Measurements from ENCODE around the gene IL32. TPM values are rescaled to one million over a fixed set of nuclear protein-coding genes. Genes with fewer than 3 reads are reported as not detected.

IL32 gene
- polyA plus RNA-seq, 2 of the 4 experiments (the other 2 are of a cell fraction), result 8.9 to 20.2 TPM

DNA sequence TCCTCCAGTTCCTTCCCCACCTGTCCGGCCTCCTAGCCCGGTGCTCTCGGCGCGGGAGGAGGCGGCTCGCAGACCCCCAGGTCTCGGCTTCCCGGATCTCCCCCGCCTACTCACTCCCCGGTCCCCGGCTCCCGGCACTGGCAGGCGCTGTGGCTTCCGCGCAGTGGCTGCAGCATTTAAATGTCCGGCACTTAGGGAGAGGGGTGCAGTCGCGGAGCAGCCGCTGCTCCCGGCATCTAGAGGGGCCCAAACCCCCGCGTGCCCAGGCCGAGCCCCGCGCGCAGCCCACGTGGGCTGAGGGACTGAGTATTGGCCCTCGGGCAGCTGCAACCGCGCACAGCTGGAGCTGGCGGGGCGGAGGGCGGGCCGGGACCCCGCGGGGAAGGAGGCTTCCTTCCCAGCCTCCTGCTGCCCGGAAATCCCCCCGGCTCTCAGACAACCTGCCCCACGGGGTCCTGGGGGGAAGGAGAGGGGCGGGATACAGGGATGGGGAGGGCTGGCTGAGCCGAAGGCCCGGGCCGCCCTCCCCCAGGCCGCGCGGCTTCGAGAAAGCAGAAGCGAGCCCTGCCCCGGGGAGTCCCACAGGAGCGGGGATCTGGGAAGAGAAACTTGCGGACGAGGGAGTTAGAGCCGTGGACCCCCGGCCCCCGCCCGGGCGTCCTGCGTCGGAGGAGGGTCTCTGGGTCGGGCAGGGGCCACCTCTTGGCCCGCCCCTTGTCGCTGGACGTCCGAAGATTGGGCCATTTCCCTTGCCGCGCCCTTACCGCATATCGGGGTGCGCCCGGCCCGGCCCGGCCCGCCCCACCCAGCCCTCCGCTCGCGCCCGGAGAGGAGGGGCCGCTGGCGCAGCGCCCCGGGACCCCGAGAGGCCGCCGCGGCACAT is 19.4 kb upstream of the IL32 start, which contains the start of gene MMP25:
MMP25 (plus strand) TSS at position 804 of the 883 bp plus-strand sequence. CDS start 357 bp downstream, outside the sequence.
- H3K4me1 ChIP-seq, result peaks cover 3% of the 10 kb centered on the region; the same call in 1 of the 3 replicates
- TF ChIP-seq CHD4 (IDR thresholded peaks at IDR 0.05; ENCODE audit: borderline replicate concordance), result no peak
- no peak for TF ChIP-seq EP300 (IDR thresholded peaks at IDR 0.05)
- TF ChIP-seq RNF2 (IDR thresholded peaks at IDR 0.05; ENCODE audit: borderline replicate concordance, low read depth), result peak; percentile 65; the same call in 1 of the 2 replicates
- TF ChIP-seq, protein P1, sequence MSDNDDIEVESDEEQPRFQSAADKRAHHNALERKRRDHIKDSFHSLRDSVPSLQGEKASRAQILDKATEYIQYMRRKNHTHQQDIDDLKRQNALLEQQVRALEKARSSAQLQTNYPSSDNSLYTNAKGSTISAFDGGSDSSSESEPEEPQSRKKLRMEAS (IDR thresholded peaks at IDR 0.05), result peak; percentile 75
- 0 out of 2 replicates have a peak, but pooled peaks have one; percentile 5 for TF ChIP-seq POLR2A (IDR thresholded peaks at IDR 0.05; ENCODE audit: low read length)
- TF ChIP-seq, protein P2, sequence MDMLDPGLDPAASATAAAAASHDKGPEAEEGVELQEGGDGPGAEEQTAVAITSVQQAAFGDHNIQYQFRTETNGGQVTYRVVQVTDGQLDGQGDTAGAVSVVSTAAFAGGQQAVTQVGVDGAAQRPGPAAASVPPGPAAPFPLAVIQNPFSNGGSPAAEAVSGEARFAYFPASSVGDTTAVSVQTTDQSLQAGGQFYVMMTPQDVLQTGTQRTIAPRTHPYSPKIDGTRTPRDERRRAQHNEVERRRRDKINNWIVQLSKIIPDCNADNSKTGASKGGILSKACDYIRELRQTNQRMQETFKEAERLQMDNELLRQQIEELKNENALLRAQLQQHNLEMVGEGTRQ (IDR thresholded peaks at IDR 0.05), result 0 out of 2 replicates have a peak, but pooled peaks have one; percentile 9
- ChIA-PET CTCF (interaction anchor here (2.3 to 11.8 kb wide), 2 partner anchors 12 to 16 kb away, joined by 10 to 178 read pairs; no protein-coding TSS in a partner anchor), POLR2A (interaction anchor here (0.7 to 1.4 kb wide), 2 partner anchors 21 to 24 kb away, joined by 3 to 6 read pairs; no protein-coding TSS in a partner anchor)
- H3K4me3 ChIP-seq, result peak within 1 kb of the TSS; percentile 75
- DNase-seq (ENCODE audit: low read depth in 1 of 2, low spot score in 1 of 2) (no peak), FAIRE-seq (no peak), ATAC-seq (peak; percentile 57 to 75)
- peak within 1 kb of the TSS; percentile 75 to 84 for H3K27ac ChIP-seq
- H3K9me3 ChIP-seq, result no peaks in the 10 kb centered on the region
- 1% methylated on average over 15 of the region's 86 CpGs for WGBS (ENCODE audit: missing lambda C conversion rate)
- peak within 1 kb of the TSS; percentile 100 for H3K4me2 ChIP-seq

DNA sequence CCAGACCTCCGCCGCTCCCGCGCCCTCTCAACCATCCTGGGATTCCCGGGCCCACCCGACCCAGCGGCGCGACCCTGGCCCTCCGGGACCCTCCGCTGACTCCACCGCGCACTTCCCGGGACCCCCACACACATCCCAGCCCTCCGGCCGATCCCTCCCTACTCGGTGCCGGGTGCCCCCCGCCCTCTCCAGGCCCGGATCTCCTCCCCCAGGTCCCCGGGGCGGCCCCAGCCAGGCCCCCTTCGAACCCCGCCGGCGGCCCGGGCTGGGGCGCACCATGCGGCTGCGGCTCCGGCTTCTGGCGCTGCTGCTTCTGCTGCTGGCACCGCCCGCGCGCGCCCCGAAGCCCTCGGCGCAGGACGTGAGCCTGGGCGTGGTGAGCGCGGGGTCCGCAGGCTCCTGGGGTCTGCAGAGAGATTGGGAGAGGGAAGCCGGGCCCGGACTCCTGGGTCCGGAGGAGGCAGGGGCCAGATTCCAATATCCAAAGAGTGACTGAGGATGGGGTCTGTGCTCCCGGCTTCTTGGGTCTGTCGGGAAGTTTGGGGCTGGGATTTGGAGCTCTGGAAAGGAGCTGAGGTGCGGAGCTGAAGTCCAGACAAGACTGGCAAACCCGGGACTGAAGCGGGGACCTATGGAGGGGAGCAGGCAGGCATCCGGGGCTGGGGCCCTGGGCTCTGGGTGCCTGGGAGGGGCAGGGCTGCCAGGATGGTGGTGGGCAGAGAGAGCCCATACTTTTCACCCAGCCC is 18.6 kb upstream of the IL32 start:
- FAIRE-seq (no peak), ATAC-seq (no peak), DNase-seq (ENCODE audit: low read depth in 1 of 2, low spot score in 1 of 2) (no peak)
- Histone ChIP-seq H3K9me3 (no peaks in the 10 kb centered on the region), H3K4me1 (peaks cover 3% of the 10 kb centered on the region; the same call in 1 of the 3 replicates), H3K4me2 (peak overlapping the region; percentile 100), H3K4me3 (peak overlapping the region; percentile 75), H3K27ac (peak overlapping the region; percentile 75 to 84; a peak in 5 of 6 replicates)
- 88% methylated on average over 21 of the region's 54 CpGs for WGBS (ENCODE audit: missing lambda C conversion rate)
- CTCF ChIA-PET, result interaction anchor here (1.5 to 6.2 kb wide), 4 partner anchors 12 to 83 kb away, joined by 3 to 104 read pairs (median 30); no protein-coding TSS in a partner anchor
- TF ChIP-seq MYC (IDR thresholded peaks at IDR 0.05; ENCODE audit: borderline replicate concordance, low read length) (no peak), RAD21 (conservative IDR thresholded peaks at IDR 0.05 in 1 of 2, IDR thresholded peaks at IDR 0.05 in 1 of 2) (no peak), POLR2AphosphoS2 (conservative IDR thresholded peaks at IDR 0.05; ENCODE audit: low read length) (no peak), EP300 (IDR thresholded peaks at IDR 0.05) (no peak), NFE2L2 (conservative IDR thresholded peaks at IDR 0.05; ENCODE audit: low read length) (no peak), HOXB13 (CRISPR knock-in tag; IDR thresholded peaks at IDR 0.05; ENCODE audit: low read depth) (no peak), KDM1A (IDR thresholded peaks at IDR 0.05; ENCODE audit: low read depth) (no peak), JUNB (IDR thresholded peaks at IDR 0.05) (no peak), HDAC2 (IDR thresholded peaks at IDR 0.05) (no peak), SMC3 (IDR thresholded peaks at IDR 0.05) (no peak), TFCP2L1 (CRISPR knock-in tag; IDR thresholded peaks at IDR 0.05) (no peak), MAFK (IDR thresholded peaks at IDR 0.05; ENCODE audit: partially characterized antibody) (no peak)
- POLR2A ChIA-PET, result interaction anchor here (0.7 to 1.1 kb wide), 2 partner anchors 22 to 72 kb away, joined by 3 read pairs; no protein-coding TSS in a partner anchor

DNA sequence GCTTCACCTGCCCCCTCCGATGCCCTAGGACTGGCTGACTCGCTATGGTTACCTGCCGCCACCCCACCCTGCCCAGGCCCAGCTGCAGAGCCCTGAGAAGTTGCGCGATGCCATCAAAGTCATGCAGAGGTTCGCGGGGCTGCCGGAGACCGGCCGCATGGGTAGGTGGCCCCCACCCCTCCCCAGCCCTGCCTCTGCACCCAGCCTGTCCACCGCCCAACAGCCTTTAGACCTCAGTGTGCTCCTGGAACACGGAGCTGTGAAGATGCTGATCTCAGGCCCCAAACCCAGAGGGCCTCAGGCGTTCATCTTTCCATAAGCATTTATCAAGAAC is 18.1 kb upstream of the IL32 start:
- FAIRE-seq (no peak), ATAC-seq (no peak)

More for the DNA sequence above, 18.1 kb upstream of the IL32 start:
- ChIA-PET POLR2A (interaction anchor here (0.7 to 1.3 kb wide), 3 partner anchors 23 to 71 kb away, joined by 3 to 10 read pairs (median 3); no protein-coding TSS in a partner anchor), CTCF (interaction anchor here (1.5 to 6.2 kb wide), 4 partner anchors 12 to 82 kb away, joined by 3 to 104 read pairs (median 30); no protein-coding TSS in a partner anchor)
- no peak overlapping the region for H3K27ac ChIP-seq
- WGBS (ENCODE audit: missing lambda C conversion rate), result 94% methylated on average over 10 of the region's 13 CpGs
- peaks cover 3% of the 10 kb centered on the region; the same call in 1 of the 3 replicates for H3K4me1 ChIP-seq
- no peak overlapping the region for H3K4me2 ChIP-seq
- TF ChIP-seq ZSCAN20 (CRISPR knock-in tag; IDR thresholded peaks at IDR 0.05), result no peak
- TF ChIP-seq, protein P3, sequence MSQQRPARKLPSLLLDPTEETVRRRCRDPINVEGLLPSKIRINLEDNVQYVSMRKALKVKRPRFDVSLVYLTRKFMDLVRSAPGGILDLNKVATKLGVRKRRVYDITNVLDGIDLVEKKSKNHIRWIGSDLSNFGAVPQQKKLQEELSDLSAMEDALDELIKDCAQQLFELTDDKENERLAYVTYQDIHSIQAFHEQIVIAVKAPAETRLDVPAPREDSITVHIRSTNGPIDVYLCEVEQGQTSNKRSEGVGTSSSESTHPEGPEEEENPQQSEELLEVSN (IDR thresholded peaks at IDR 0.05; ENCODE audit: borderline replicate concordance, low read depth), result no peak
- TF ChIP-seq MAZ (IDR thresholded peaks at IDR 0.05; ENCODE audit: borderline replicate concordance, low read depth, low read length), result no peak
- no peak for TF ChIP-seq EHMT2 (IDR thresholded peaks at IDR 0.05; ENCODE audit: low read depth)
- no peak for TF ChIP-seq RNF2 (IDR thresholded peaks at IDR 0.05; ENCODE audit: borderline replicate concordance, low read depth)
- TF ChIP-seq EHF (CRISPR knock-in tag; IDR thresholded peaks at IDR 0.05), result no peak
- no peak for TF ChIP-seq NPAS2 (CRISPR knock-in tag; IDR thresholded peaks at IDR 0.05; ENCODE audit: borderline replicate concordance)
- DNase-seq (ENCODE audit: low read depth in 1 of 2, low spot score in 1 of 2), result no peak
- H3K9me3 ChIP-seq, result no peaks in the 10 kb centered on the region
- H3K4me3 ChIP-seq, result no peak overlapping the region

All from A549 (cell line).